Astrocyte (in vitro differentiated cells and primary cell): ENCODE measurements around the gene LRMDA.

Experiments
- CTCF ChIP-seq: IDR thresholded peaks from 2 replicates; pipeline ENCODE4 v1.5.1; 2011; ENCODE audit warnings: low read depth, mild to moderate bottlenecking, inconsistent platforms, low read length, moderate library complexity; ENCODE audit not compliant: insufficient read depth
- EZH2 ChIP-seq: IDR thresholded peaks from 2 replicates; pipeline ENCODE4 v1.6.1; 2012; ENCODE audit warnings: mild to moderate bottlenecking, low read length, inconsistent platforms; ENCODE audit not compliant: insufficient read depth

- no peak for TF ChIP-seq EZH2
- TF ChIP-seq CTCF = no peak
Measured at GRCh38 chr10:75593692-75594556, 162.5 kb downstream of the LRMDA start.
